A673 (cell line): Measurements from ENCODE around the gene THY1.

Experiments
- CTCF ChIP-seq: fragments of 300-800, 200-600 bp; sonication (generic); conservative IDR thresholded peaks from 2 replicates; pipeline ENCODE4 v1.5.1; 2017; ENCODE audit warnings: low read depth, mild to moderate bottlenecking, antibody characterized with exemption, low read length, moderate library complexity, mixed read lengths
- EZH2 ChIP-seq: fragments of 200-600 bp; sonication (generic); IDR thresholded peaks from 2 replicates; pipeline ENCODE4 v1.6.1; 2017; ENCODE audit warnings: borderline replicate concordance, low read depth, mild to moderate bottlenecking, mixed read lengths, antibody characterized with exemption, low read length; ENCODE audit not compliant: poor library complexity, severe bottlenecking

- TF ChIP-seq CTCF (no peak), EZH2 (no peak)
Measured at GRCh38 chr11:119417726-119418540, 5.0 kb downstream of the THY1 start.
